Panc1 (cell line): ENCODE data around the gene POLQ.

Experiments used
- POLR2AphosphoS5 ChIP-seq: IDR thresholded peaks from 2 replicates; pipeline ENCODE4 v1.6.1; 2012; ENCODE audit warnings: mild to moderate bottlenecking, low read depth, low read length, moderate library complexity
- REST ChIP-seq, 2 experiments: IDR thresholded peaks; 2 replicates each; pipeline ENCODE4 v1.6.1; 2011 to 2012; ENCODE audit warnings: low read depth in 2 of 2, control low read depth in 1 of 2, low read length in 1 of 2, mild to moderate bottlenecking in 1 of 2, moderate library complexity in 1 of 2; ENCODE audit not compliant: insufficient read depth in 1 of 2
- SIN3A ChIP-seq: IDR thresholded peaks from 2 replicates; pipeline ENCODE4 v1.6.1; 2012; ENCODE audit warnings: low read depth, mild to moderate bottlenecking, low read length, moderate library complexity, borderline replicate concordance; ENCODE audit not compliant: insufficient read depth
- TCF7L2 ChIP-seq: IDR thresholded peaks from 2 replicates; pipeline ENCODE4 v1.6.1; 2011; ENCODE audit warnings: mild to moderate bottlenecking, low read depth, low read length, inconsistent platforms
- TF ChIP-seq, protein P1 (sequence below): fragments of 450-650 bp; IDR thresholded peaks from 2 replicates; pipeline ENCODE4 v1.5.1; 2017; ENCODE audit warnings: mild to moderate bottlenecking

GRCh38 chr3:121515313-121515712 is 30.5 kb downstream of the POLQ start:
- TF ChIP-seq POLR2AphosphoS5 (no peak), TCF7L2 (no peak), SIN3A (no peak), REST (IDR thresholded peaks at IDR 0.05; ENCODE audit: insufficient read depth in 1 of 2, low read depth in 2 of 2, low read length in 1 of 2) (no peak)
- TF ChIP-seq, protein P1, sequence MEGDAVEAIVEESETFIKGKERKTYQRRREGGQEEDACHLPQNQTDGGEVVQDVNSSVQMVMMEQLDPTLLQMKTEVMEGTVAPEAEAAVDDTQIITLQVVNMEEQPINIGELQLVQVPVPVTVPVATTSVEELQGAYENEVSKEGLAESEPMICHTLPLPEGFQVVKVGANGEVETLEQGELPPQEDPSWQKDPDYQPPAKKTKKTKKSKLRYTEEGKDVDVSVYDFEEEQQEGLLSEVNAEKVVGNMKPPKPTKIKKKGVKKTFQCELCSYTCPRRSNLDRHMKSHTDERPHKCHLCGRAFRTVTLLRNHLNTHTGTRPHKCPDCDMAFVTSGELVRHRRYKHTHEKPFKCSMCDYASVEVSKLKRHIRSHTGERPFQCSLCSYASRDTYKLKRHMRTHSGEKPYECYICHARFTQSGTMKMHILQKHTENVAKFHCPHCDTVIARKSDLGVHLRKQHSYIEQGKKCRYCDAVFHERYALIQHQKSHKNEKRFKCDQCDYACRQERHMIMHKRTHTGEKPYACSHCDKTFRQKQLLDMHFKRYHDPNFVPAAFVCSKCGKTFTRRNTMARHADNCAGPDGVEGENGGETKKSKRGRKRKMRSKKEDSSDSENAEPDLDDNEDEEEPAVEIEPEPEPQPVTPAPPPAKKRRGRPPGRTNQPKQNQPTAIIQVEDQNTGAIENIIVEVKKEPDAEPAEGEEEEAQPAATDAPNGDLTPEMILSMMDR = no peak
